OCI-LY7 (cell line): ENCODE measurements around the gene HIF1A.

Experiments used
- EZH2phosphoT487 ChIP-seq: fragments of 200-600 bp; sonication (generic); IDR thresholded peaks from 2 replicates; pipeline ENCODE4 v1.6.1; 2018; ENCODE audit warnings: low read depth, borderline replicate concordance, mild to moderate bottlenecking, mixed run types, antibody characterized with exemption, low read length, moderate library complexity, mixed read lengths
- TF ChIP-seq, protein P1 (sequence below): fragments of 200-600 bp; sonication (generic); conservative IDR thresholded peaks from 2 replicates; pipeline ENCODE4 v1.5.1; 2014; ENCODE audit warnings: mild to moderate bottlenecking, antibody characterized with exemption, low read length, moderate library complexity, mixed read lengths

GRCh38 chr14:61752626-61753025 lies 57.3 kb downstream of the HIF1A start:
- TF ChIP-seq, protein P1, sequence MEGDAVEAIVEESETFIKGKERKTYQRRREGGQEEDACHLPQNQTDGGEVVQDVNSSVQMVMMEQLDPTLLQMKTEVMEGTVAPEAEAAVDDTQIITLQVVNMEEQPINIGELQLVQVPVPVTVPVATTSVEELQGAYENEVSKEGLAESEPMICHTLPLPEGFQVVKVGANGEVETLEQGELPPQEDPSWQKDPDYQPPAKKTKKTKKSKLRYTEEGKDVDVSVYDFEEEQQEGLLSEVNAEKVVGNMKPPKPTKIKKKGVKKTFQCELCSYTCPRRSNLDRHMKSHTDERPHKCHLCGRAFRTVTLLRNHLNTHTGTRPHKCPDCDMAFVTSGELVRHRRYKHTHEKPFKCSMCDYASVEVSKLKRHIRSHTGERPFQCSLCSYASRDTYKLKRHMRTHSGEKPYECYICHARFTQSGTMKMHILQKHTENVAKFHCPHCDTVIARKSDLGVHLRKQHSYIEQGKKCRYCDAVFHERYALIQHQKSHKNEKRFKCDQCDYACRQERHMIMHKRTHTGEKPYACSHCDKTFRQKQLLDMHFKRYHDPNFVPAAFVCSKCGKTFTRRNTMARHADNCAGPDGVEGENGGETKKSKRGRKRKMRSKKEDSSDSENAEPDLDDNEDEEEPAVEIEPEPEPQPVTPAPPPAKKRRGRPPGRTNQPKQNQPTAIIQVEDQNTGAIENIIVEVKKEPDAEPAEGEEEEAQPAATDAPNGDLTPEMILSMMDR: no peak
- no peak for TF ChIP-seq EZH2phosphoT487
